ENCODE data around the gene ZNF208. TPM values are rescaled to one million over a fixed set of nuclear protein-coding genes. Genes with fewer than 3 reads are reported as not detected.

The ZNF208 gene
- total RNA-seq, 1 donor from 2014 or later, result 6.3 TPM

DNA sequence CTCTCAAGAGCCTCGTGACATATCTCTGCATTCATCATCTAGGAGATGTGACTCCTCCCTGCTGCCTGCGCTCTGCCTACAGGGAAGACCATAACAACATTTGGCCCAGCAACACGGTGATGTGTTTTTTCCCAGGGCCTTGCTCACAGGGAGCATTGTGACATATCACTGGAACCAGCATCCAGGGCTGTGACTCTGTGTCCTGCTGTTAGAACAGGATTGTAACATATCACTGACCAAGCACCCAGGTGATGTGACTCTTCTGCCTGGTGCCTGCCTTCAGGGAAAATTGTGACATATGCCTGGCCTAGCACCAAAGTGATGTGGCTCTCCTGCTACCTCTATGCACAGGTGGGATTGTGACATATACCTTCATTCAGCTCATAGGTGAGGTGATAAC is 95.3 kb downstream of the ZNF208 start:
- no peaks in the 10 kb centered on the region for H3K4me1 ChIP-seq
- ATAC-seq, result no peak
- no peak for DNase-seq
- no peaks in the 10 kb centered on the region for H3K27me3 ChIP-seq
- intact Hi-C loops (cut with DNase I), result no loop called here
- no peak overlapping the region for H3K27ac ChIP-seq
- TF ChIP-seq, protein P1, sequence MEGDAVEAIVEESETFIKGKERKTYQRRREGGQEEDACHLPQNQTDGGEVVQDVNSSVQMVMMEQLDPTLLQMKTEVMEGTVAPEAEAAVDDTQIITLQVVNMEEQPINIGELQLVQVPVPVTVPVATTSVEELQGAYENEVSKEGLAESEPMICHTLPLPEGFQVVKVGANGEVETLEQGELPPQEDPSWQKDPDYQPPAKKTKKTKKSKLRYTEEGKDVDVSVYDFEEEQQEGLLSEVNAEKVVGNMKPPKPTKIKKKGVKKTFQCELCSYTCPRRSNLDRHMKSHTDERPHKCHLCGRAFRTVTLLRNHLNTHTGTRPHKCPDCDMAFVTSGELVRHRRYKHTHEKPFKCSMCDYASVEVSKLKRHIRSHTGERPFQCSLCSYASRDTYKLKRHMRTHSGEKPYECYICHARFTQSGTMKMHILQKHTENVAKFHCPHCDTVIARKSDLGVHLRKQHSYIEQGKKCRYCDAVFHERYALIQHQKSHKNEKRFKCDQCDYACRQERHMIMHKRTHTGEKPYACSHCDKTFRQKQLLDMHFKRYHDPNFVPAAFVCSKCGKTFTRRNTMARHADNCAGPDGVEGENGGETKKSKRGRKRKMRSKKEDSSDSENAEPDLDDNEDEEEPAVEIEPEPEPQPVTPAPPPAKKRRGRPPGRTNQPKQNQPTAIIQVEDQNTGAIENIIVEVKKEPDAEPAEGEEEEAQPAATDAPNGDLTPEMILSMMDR (IDR thresholded peaks at IDR 0.05), result no peak
- H3K9me3 ChIP-seq, result no peaks in the 10 kb centered on the region
- no peak overlapping the region for H3K4me3 ChIP-seq
- H3K36me3 ChIP-seq, result no peaks in the 10 kb centered on the region

DNA sequence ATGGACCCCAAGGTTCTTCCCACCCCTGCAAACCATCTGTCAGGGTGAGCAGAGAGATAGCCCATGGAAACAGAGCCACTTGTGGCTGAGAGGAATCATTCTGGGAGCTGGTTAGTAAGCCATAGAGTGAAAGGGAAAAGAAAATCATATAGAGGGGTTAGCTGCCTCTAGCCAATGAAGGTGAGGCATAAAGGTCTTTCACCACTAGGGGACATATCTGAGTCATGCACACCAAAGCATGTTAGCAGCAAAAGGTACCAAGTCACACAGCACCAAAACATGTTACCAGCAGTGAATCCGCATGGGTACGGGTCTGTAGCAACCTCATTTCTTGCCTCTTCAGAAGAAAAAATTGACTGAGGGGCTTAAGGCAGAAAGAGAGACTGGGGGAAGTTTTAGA is 98.1 kb downstream of the ZNF208 start:
- no peak for DNase-seq
- no peaks in the 10 kb centered on the region for H3K4me1 ChIP-seq
- H3K27ac ChIP-seq, result no peak overlapping the region
- no peak overlapping the region for H3K4me3 ChIP-seq
- H3K27me3 ChIP-seq, result no peaks in the 10 kb centered on the region
- ATAC-seq, result no peak
- TF ChIP-seq, protein P1 (IDR thresholded peaks at IDR 0.05), result no peak
- H3K36me3 ChIP-seq, result no peaks in the 10 kb centered on the region
- no peaks in the 10 kb centered on the region for H3K9me3 ChIP-seq
- intact Hi-C loops (cut with DNase I), result no loop called here

DNA sequence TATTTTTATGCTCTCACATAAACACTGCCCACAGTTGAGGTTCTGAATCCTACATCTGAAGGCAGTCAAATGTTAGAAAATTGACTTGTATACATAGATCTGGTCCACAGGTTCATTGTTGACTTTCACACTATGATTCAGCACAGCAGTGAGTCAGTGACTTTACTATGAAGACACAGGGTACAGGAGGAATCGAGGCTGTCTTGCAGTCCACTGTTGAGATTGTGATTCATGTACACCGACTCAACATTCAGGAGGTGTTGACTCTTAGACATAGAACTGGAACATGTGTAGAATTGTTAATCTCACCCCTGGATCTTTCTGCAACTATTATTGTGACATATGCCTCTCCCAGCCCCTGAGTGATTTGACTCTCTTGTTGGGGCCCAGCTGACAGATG is 100.4 kb downstream of the ZNF208 start:
- ATAC-seq (no peak), DNase-seq (no peak)
- no peak overlapping the region for H3K27ac ChIP-seq
- H3K9me3 ChIP-seq, result no peaks in the 10 kb centered on the region
- H3K36me3 ChIP-seq, result no peaks in the 10 kb centered on the region
- H3K4me3 ChIP-seq, result no peak overlapping the region
- TF ChIP-seq, protein P1 (IDR thresholded peaks at IDR 0.05), result no peak
- H3K4me1 ChIP-seq, result no peaks in the 10 kb centered on the region
- intact Hi-C loops (cut with DNase I), result no loop called here
- H3K27me3 ChIP-seq, result no peaks in the 10 kb centered on the region

DNA sequence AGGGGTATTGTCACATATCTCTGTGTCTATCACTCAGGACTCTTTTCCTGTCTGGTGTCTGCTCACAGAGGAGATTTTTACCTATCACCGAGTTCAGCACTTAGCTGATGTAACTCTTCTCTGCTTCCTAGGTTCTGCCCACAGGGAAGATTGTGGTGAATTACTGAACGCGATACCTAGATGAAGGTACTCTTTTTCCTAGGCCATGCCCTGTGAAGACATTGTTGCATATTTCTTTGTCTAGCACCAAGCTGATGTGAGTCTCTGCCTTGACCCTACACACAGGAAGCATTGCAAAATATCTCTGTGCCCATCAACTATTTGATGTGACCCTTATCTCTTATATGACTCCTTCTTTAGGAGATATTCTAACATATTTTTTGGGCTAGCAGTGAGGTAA is 102.7 kb downstream of the ZNF208 start:
- DNase-seq (no peak), ATAC-seq (no peak)
- H3K27me3 ChIP-seq, result no peaks in the 10 kb centered on the region
- no peaks in the 10 kb centered on the region for H3K9me3 ChIP-seq
- intact Hi-C loops (cut with DNase I), result no loop called here
- no peak overlapping the region for H3K27ac ChIP-seq
- H3K4me3 ChIP-seq, result no peak overlapping the region
- H3K4me1 ChIP-seq, result no peaks in the 10 kb centered on the region
- no peaks in the 10 kb centered on the region for H3K36me3 ChIP-seq
- TF ChIP-seq, protein P1 (IDR thresholded peaks at IDR 0.05), result no peak

DNA sequence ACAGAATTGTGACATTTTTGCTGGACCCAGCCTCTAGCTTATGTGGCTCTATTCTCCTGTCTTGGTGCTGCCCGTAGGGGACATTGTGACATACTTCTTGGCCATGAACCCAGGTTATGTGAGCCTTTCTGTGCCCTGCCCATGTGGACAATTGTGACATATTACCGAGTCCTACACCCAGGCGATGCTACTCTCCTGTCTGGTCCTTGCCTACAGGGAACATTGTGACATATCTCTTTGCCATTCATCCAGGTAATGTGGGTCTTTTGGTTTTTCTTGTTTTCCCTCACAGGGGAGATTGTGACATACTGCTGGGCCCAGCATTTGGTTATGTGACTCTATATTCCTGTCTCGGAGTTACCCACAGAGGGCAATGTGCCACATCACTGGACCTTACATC is 103.2 kb downstream of the ZNF208 start:
- DNase-seq (no peak), ATAC-seq (no peak)
- TF ChIP-seq, protein P1 (IDR thresholded peaks at IDR 0.05), result no peak
- Histone ChIP-seq H3K27me3 (no peaks in the 10 kb centered on the region), H3K4me1 (no peaks in the 10 kb centered on the region), H3K27ac (no peak overlapping the region), H3K4me3 (no peak overlapping the region), H3K36me3 (no peaks in the 10 kb centered on the region), H3K9me3 (no peaks in the 10 kb centered on the region)
- intact Hi-C loops (cut with DNase I), result no loop called here

DNA sequence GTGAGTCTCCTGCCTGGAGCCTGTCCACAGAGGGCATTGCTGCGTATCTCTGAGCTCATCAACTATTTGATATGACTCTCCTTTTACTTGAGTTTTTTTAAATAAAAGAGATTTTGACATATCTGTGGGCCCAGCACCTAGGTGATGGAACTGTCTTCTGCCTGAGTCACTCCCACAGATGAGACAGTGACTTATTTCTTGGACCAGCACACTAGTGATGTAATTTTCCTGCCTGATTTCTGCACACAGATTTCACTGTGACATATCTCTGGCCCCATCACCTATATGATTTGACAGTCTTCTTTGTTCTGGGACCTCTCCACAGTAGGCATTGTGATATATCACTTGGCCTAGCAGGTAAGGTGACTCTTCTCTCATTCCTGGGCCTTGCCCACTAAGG is 108.2 kb downstream of the ZNF208 start:
- no peaks in the 10 kb centered on the region for H3K4me1 ChIP-seq
- intact Hi-C loops (cut with DNase I), result no loop called here
- H3K9me3 ChIP-seq, result no peaks in the 10 kb centered on the region
- no peak overlapping the region for H3K27ac ChIP-seq
- TF ChIP-seq, protein P1 (IDR thresholded peaks at IDR 0.05), result no peak
- no peaks in the 10 kb centered on the region for H3K27me3 ChIP-seq
- DNase-seq (no peak), ATAC-seq (no peak)
- no peak overlapping the region for H3K4me3 ChIP-seq
- H3K36me3 ChIP-seq, result no peaks in the 10 kb centered on the region
